VCaP (cell line): ENCODE data around the gene GRAP2.

ENCODE experiments used
- H3K27ac ChIP-seq: fragments of 450-650 bp; 2 replicates; pipeline ENCODE4 v1.5.1; 2017
- CTCF ChIP-seq: fragments of 450-650 bp; conservative IDR thresholded peaks from 2 replicates; pipeline ENCODE4 v1.5.1; 2017; ENCODE audit warnings: mild to moderate bottlenecking, moderate library complexity

GRAP2 gene

DNA sequence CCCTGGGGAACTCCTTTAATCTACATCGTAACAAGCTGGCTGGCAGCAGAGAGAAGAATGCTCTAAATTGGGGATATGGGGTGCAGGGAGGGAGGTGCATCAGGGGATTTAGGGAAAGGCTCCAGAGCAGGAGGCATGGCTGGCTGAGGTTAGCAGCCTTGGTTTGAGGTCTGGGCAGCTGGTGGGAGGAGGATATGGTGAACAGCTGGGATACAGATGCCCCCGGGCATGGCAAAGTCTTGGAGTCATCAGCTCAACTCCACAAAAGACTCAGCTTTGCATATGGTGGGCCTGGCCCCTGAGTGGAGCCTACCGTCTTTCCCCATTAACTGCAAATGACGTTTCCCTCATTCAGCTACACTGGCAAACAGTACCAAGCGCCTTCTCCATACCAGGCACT, 99.3 kb downstream of the GRAP2 start:
- no peak overlapping the region for H3K27ac ChIP-seq
- TF ChIP-seq CTCF = no peak

GRCh38 chr22:40001106-40001505, 100.2 kb downstream of the GRAP2 start:
- no peak for TF ChIP-seq CTCF
- no peak overlapping the region for H3K27ac ChIP-seq

DNA sequence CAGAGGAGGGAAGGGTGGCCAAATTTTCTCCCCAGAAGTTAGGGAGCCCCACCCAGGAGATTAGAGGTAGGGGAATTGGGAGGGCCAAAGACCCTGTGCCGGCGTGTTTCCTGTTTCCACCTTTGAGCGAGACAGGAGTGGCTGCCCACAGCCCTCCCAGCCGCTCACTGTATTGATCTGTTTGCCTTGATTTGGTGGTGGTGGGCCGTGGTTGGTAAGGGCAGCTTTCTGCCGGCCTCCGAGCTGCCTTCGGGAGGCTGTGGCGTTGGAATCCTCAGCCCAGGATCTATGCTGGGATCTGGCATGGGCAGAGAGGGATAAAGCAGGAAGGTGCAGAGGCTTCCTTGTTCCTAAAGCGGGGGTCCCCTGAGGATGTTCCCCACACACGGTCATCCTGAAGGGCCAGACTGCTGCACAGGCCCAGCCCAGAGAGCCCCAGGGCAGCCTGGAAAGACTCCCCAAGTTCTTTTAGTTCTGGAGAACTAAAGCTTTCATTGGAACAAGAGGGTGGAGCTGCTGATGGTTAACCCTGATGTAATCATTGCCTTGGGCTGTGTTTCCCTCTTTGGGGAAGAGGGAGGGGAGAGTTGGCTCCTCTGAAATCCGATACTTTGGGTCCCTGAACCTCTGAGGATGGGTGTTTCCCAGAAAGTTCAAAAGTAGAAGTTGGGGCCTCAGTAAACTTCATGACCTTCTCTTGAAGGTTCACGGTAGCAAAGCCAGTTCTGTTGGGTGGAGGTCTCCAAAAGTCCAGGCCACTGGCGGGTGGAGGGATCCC, 101.1 kb downstream of the GRAP2 start:
- no peak overlapping the region for H3K27ac ChIP-seq
- no peak for TF ChIP-seq CTCF

GRCh38 chr22:40002935-40003715, 102.2 kb downstream of the GRAP2 start:
- no peak overlapping the region for H3K27ac ChIP-seq
- no peak for TF ChIP-seq CTCF

- H3K27ac ChIP-seq = no peak overlapping the region
Observed at GRCh38 chr22:40004836-40005235, 104.0 kb downstream of the GRAP2 start.

DNA sequence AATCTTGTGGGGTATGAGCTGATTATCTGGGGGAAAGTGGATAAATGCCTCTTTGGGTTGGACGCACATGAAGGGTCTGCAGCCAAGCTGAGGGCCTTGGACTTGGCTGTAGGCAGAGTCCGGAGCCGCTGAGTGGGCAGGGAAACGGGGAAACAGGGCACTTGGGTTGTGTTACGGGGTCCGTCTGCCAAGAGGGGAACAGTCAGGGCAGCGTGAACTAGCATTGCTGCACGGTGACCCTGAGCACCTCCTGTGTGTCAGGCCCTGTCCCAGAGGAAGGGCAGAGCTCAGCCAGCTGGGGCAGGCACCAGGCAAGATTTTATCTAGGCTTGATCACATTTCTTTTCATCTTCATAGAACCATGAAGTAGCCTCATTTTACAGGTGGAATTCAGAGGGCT, 105.8 kb downstream of the GRAP2 start:
- TF ChIP-seq CTCF = no peak
- no peak overlapping the region for H3K27ac ChIP-seq

More at GRCh38 chr22:40004836-40005235, 104.0 kb downstream of the GRAP2 start:
- no peak for TF ChIP-seq CTCF

- H3K27ac ChIP-seq = no peak overlapping the region
- no peak for TF ChIP-seq CTCF
Observed at GRCh38 chr22:40007853-40008710, 107.2 kb downstream of the GRAP2 start.
